Mucosa of stomach (tissue), 1 donor: ENCODE data around the gene MAGI2.
A peak's percentile ranks its signal among the peaks of the same experiment; 100 is the strongest.
"Not testable (repeated sequence)": the region's sequence is repeated elsewhere in the genome, so short reads cannot be mapped to it uniquely, and the experiment has no call there.

Source experiments
- H3K27me3 ChIP-seq: one replicate; pipeline ENCODE4 v1.7.0; 2013; ENCODE audit warnings: mild to moderate bottlenecking, low read length; ENCODE audit not compliant: control insufficient read depth, insufficient read depth
- H3K36me3 ChIP-seq: one replicate; pipeline ENCODE4 v1.7.0; 2013; ENCODE audit warnings: low read length; ENCODE audit not compliant: control insufficient read depth, insufficient read depth
- H3K4me1 ChIP-seq: one replicate; pipeline ENCODE4 v1.7.0; 2013; ENCODE audit warnings: mild to moderate bottlenecking, low read length; ENCODE audit not compliant: control insufficient read depth, insufficient read depth
- H3K4me3 ChIP-seq: one replicate; pipeline ENCODE4 v1.7.0; 2013; ENCODE audit warnings: low read length
- H3K9ac ChIP-seq: one replicate; pipeline ENCODE4 v1.7.0; 2013; ENCODE audit warnings: mild to moderate bottlenecking, low read length, moderate library complexity
- H3K9me3 ChIP-seq: one replicate; pipeline ENCODE4 v1.7.0; 2013; ENCODE audit warnings: mild to moderate bottlenecking, low read length, moderate library complexity; ENCODE audit not compliant: control insufficient read depth
- donor health status: Pancreatic carcinoma.

MAGI2 gene

GRCh38 chr7:79464051-79464450, 10.6 kb upstream of the MAGI2 start:
- no peak overlapping the region for H3K9ac ChIP-seq
- no peaks in the 10 kb centered on the region for H3K9me3 ChIP-seq
- no peak overlapping the region for H3K4me3 ChIP-seq
- no peaks in the 10 kb centered on the region for H3K27me3 ChIP-seq
- peaks cover 4% of the 10 kb centered on the region for H3K4me1 ChIP-seq
- H3K36me3 ChIP-seq: no peaks in the 10 kb centered on the region

DNA sequence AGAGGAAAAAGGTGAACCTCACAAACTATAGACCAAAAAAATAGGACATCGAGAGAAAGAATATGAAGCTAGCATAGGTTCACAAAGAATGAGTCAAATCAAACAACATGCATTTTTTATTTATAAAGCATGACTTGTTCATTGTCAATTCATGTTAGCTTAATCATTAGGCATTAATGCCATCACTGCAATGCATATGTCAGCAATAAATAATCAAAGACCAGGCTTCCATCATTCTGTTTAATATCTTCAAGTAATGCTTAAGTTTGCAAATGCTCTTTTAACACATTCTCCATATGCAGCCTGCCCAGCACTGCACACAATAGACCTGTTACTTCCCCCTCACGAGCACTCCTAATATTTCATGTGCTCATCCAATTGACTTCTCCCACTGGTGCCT, 8.9 kb upstream of the MAGI2 start:
- H3K9ac ChIP-seq: no peak overlapping the region
- H3K4me3 ChIP-seq: no peak overlapping the region
- no peaks in the 10 kb centered on the region for H3K27me3 ChIP-seq
- H3K4me1 ChIP-seq: peaks cover 4% of the 10 kb centered on the region
- H3K36me3 ChIP-seq: no peaks in the 10 kb centered on the region
- no peaks in the 10 kb centered on the region for H3K9me3 ChIP-seq

DNA sequence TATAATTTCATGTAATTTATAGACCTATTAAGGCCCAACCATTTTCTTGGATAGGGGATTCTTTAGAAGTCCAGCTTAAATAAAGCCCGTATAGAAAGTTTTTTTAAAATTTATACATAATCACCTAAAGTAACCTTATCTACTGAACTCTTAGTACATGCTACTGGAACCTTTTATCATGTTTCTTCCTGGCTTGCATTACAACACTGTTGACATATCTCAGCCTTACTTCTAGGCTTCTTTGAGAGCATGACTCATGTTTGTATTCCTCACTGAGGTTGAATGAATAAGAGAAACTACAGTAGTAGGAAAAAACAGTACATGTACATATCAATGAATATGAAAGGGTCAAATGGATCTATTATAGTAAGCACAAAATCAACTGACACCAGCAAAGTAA, 8.2 kb upstream of the MAGI2 start:
- Histone ChIP-seq H3K27me3 (no peaks in the 10 kb centered on the region), H3K9me3 (no peaks in the 10 kb centered on the region), H3K4me3 (no peak overlapping the region), H3K36me3 (no peaks in the 10 kb centered on the region), H3K9ac (no peak overlapping the region), H3K4me1 (peaks cover 4% of the 10 kb centered on the region)

DNA sequence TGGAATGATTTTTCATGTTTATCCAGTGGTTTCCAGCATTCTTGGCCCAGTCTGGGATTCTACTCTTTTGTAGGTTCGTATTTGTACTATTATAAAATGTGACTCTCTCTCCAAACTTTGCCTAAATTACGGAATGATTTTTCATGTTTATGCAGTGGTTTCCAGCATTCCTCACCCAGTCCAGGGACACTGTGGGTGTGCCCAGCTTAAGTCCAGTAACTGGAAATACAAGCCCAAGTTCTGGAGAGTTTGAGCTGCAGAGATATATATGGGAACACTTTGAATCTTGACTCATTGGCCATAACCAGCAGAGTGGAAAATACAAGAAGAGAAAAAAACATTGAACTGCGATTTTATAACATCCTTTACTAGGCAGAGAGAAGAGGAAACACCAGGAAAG, 5.9 kb upstream of the MAGI2 start:
- H3K4me3 ChIP-seq: no peak overlapping the region
- H3K9ac ChIP-seq: no peak overlapping the region
- no peaks in the 10 kb centered on the region for H3K9me3 ChIP-seq
- H3K4me1 ChIP-seq: peaks cover 4% of the 10 kb centered on the region
- H3K27me3 ChIP-seq: peaks cover 2% of the 10 kb centered on the region
- no peaks in the 10 kb centered on the region for H3K36me3 ChIP-seq

GRCh38 chr7:79458796-79459195, 5.3 kb upstream of the MAGI2 start:
- peaks cover 4% of the 10 kb centered on the region for H3K4me1 ChIP-seq
- H3K27me3 ChIP-seq: peaks cover 7% of the 10 kb centered on the region
- H3K4me3 ChIP-seq: no peak overlapping the region
- no peaks in the 10 kb centered on the region for H3K9me3 ChIP-seq
- H3K36me3 ChIP-seq: no peaks in the 10 kb centered on the region
- no peak overlapping the region for H3K9ac ChIP-seq

DNA sequence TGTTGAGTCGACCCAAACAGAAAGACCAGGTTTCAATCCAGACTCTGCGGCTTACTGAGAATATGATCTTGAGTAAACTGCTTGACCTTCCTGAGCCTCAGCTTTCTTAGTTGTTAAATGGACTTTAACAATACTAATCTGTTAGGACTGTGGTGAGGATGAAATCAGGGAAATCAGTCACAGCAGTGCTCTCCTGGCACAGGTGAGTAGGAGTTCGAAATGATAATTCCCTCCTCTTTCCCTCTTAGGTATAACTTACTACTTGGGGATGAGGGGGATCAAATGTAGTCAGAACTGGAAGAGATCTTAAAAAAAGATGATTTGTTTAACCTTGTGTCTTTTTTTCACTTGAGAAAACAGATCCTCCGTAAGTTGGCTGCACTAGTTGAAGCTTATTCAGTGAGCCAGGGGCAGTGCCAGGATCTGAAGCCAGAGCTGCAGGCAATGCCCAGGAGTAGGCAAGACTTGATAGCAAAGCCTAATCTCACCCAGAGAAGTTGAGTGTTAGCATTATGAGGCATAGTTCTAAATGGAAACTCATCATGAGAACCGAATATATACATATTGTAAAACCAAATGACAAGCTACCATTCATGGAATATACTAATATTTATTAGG, 1.8 kb upstream of the MAGI2 start:
- Histone ChIP-seq H3K36me3 (no peaks in the 10 kb centered on the region), H3K27me3 (peaks cover 31% of the 10 kb centered on the region), H3K4me3 (no peak overlapping the region), H3K9me3 (no peaks in the 10 kb centered on the region), H3K9ac (no peak overlapping the region), H3K4me1 (peaks cover 14% of the 10 kb centered on the region)

GRCh38 chr7:79454361-79454960, 994 bp upstream of the MAGI2 start:
- no peaks in the 10 kb centered on the region for H3K9me3 ChIP-seq
- H3K4me1 ChIP-seq: peaks cover 14% of the 10 kb centered on the region
- peak overlapping the region; percentile 69 for H3K9ac ChIP-seq
- H3K36me3 ChIP-seq: no peaks in the 10 kb centered on the region
- H3K27me3 ChIP-seq: peaks cover 31% of the 10 kb centered on the region
- H3K4me3 ChIP-seq: no peak overlapping the region

DNA sequence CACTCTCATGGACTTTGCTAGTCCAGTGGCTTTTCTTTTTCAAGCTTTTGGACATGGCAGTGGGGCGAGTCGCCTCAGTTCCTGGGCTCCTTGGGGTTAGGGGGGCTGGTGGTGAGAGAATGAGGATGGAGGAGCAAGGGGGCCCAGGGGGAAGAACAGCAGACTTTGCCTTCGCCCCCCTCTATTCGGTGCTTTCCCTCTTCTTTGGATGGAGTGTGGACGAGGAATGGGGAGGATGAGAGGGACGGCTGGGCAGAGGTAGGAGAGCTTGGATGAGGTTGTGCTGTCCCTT, 255 bp downstream of the MAGI2 start:
- H3K9me3 ChIP-seq: no peaks in the 10 kb centered on the region
- peak overlapping the region; percentile 48 for H3K4me3 ChIP-seq
- H3K4me1 ChIP-seq: peaks cover 14% of the 10 kb centered on the region
- H3K36me3 ChIP-seq: no peaks in the 10 kb centered on the region
- peaks cover 31% of the 10 kb centered on the region for H3K27me3 ChIP-seq
- peak overlapping the region; percentile 69 for H3K9ac ChIP-seq

DNA sequence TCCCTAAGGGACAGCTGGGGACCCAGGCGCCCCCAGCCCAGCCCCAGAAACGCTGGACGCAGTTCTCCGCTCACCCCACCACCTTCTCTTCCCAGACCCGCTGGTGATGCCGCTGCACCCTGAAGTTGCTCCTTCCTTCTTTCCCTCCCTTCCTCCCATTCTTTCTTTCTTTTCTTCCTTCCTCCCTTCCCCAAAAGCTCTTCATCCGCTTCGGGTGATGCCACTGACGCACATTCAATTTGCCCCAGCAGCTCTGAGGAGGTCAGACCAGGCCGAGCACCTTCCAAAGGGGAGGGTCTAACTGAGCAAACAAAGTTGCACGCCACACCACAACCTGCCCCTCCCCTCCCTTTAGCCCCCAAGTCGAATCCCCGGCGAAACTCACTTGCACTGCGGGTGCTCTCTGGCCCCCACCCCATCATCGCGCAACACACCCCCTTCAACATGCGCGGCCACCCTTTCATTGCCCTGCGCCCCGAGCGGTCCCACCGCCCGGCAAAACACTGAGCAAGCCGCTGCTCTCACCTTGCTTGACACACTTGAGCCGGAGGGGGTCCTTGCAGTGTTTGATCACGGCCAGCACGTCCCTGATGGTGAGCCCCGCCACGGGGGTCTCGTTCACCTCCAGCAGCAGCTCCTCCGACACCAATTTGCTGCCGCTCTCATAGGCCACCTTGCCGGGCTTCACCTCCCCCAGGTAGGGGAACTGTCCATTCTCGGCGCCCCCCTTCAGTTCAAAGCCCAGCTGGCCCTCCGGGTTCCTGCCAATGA, 787 bp downstream of the MAGI2 start:
- Histone ChIP-seq H3K9me3 (no peaks in the 10 kb centered on the region), H3K36me3 (no peaks in the 10 kb centered on the region), H3K9ac (peak overlapping the region; percentile 69), H3K27me3 (peaks cover 31% of the 10 kb centered on the region), H3K4me3 (peak overlapping the region; percentile 48), H3K4me1 (peaks cover 14% of the 10 kb centered on the region)

GRCh38 chr7:79452032-79452494, 1.4 kb downstream of the MAGI2 start:
- H3K27me3 ChIP-seq: peaks cover 31% of the 10 kb centered on the region
- H3K4me3 ChIP-seq: peak overlapping the region; percentile 48
- no peaks in the 10 kb centered on the region for H3K36me3 ChIP-seq
- peak overlapping the region; percentile 69 for H3K9ac ChIP-seq
- H3K9me3 ChIP-seq: no peaks in the 10 kb centered on the region
- H3K4me1 ChIP-seq: peaks cover 14% of the 10 kb centered on the region

GRCh38 chr7:79451580-79451979, 1.9 kb downstream of the MAGI2 start:
- peaks cover 31% of the 10 kb centered on the region for H3K27me3 ChIP-seq

DNA sequence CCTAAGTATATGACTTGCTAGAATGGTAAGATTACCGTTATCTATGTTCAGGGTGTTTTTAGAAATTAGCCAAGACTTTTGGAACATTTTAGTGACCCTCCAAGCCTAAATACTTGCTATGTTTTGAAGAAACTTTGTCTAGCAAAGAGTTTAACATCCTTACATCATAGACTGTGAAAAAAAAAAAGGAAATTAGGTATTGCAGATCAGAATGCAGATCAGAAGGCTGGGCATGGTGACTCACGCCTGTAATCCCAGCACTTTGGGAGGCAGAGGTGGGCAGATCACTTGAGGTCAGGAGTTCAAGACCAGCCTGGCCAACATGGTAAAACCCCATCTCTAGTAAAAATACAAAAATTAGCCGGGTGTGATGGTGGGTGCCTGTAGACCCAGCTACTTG, 10.7 kb downstream of the MAGI2 start:
- H3K4me1 ChIP-seq, H3K9ac ChIP-seq, H3K9me3 ChIP-seq, H3K27me3 ChIP-seq, H3K36me3 ChIP-seq, H3K4me3 ChIP-seq: not testable (repeated sequence)

More at GRCh38 chr7:79451580-79451979, 1.9 kb downstream of the MAGI2 start:
- H3K4me1 ChIP-seq: peaks cover 14% of the 10 kb centered on the region
- peak overlapping the region; percentile 48 for H3K4me3 ChIP-seq
- no peaks in the 10 kb centered on the region for H3K36me3 ChIP-seq
- H3K9ac ChIP-seq: peak overlapping the region; percentile 69
- no peaks in the 10 kb centered on the region for H3K9me3 ChIP-seq
